Erythroblast (primary cell): Measurements from ENCODE around the gene VANGL2.

Source experiments
- GATA1 ChIP-seq: IDR thresholded peaks from 2 replicates; pipeline ENCODE4 v1.6.1; 2011; ENCODE audit warnings: low read depth, mild to moderate bottlenecking, control low read depth, low read length, moderate library complexity
- POLR2A ChIP-seq: IDR thresholded peaks from 2 replicates; pipeline ENCODE4 v1.6.1; 2011; ENCODE audit warnings: mild to moderate bottlenecking, low read length

- no peak for TF ChIP-seq POLR2A
- TF ChIP-seq GATA1 = no peak
Observed at GRCh38 chr1:160419838-160420169, 19.4 kb downstream of the VANGL2 start.
